ENCODE measurements around the gene METTL8. TPM values are rescaled to one million over a fixed set of nuclear protein-coding genes. Genes with fewer than 3 reads are reported as not detected.
"Not testable (repeated sequence)": the region's sequence is repeated elsewhere in the genome, so short reads cannot be mapped to it uniquely, and the experiment has no call there.

METTL8 gene
- polyA plus RNA-seq, 6 donors from 2014 or later: 25.9 to 70.3 (median 54.4) TPM

GRCh38 chr2:171441470-171441869 lies 7.7 kb upstream of the METTL8 start:
- Mint-ChIP-seq H3K4me1 (peaks cover 0 to 8% (median 6%) of the 10 kb centered on the region in 3 donors), H3K9me3 (no peaks in the 10 kb centered on the region), H3K4me3 (peak overlapping the region in 1 of 8 donors; percentile 16), H3K36me3 (peaks cover 20 to 24% of the 10 kb centered on the region in 2 donors), H3K27ac (no peak overlapping the region), H3K27me3 (no peaks in the 10 kb centered on the region)
- no peak for DNase-seq
- no peak for ATAC-seq (ENCODE audit: low read depth in 2 of 2)

DNA sequence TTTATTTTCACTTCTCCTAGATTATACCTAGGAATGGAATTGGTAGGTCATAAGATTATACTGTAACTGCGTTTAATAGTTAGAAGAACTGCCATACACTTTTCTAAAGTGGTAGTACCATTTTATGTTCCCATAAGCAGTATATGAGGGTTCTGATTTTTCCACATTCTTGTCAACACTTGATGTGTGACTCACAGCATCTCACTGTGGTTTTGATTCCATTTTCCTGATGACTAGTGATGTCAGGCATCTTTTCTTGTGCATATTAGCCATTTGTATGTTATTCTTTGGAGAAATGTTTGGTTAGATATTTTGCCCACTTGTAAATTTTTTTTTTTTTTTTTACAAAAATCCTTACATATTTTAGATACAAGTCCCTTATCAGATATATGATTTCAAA lies 2.5 kb upstream of the METTL8 start:
- Mint-ChIP-seq H3K36me3 (peaks cover 14 to 24% of the 10 kb centered on the region in 2 donors), H3K4me3 (peak overlapping the region in 1 of 8 donors; percentile 89), H3K27ac (no peak overlapping the region), H3K9me3 (peaks cover 0 to 2% (median 0%) of the 10 kb centered on the region in 7 donors), H3K27me3 (no peaks in the 10 kb centered on the region), H3K4me1 (peaks cover 22 to 29% (median 22%) of the 10 kb centered on the region in 3 donors)
- no peak for ATAC-seq (ENCODE audit: low read depth in 2 of 2)
- no peak for DNase-seq

DNA sequence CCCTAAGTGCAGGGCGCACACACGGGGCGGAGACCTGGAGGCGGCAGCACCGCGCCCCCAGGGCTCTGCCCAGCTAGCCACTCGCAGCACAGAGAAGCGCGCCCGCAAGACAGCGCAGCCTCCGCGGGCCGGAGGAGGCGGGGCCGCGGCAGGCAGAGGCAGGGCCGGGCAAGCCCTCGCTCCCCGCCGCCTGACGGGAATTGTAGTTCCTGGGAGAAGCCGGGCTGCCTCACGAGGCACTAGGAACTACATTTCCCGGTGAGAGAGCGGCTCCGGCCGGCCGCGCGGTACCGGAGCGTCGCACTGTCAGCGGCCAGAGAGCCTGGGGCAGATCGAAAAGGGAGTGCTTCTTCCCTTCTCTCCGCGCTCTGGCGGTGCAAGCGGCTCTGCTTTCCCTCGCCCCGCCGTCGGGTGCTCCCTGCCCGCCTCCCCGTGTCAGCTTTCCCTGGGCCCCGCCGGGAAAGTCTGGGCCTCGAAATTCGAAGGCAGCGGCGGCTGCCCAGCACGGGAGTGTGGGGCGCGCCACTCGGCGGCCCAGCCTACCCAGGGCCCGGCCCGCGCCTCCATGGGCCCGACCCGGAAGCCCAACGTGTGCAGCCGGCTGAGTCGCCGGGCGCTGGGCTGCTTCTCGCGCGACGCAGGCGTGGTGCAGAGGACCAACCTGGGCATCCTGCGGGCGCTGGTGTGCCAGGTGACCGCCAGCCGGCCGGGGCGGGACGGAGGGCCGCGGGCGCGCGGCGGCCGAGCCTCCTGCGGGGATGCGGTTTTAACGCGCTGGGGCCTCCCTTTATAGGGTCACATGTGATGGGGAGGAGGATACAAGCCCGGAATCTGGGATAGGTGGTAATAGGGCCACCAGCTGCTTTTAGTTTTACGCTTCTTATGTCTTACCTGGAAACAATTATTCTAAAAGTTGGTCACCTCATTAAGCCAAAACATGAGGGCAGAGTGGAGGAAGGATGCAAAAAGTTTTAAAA lies 511 bp upstream of the METTL8 start, which contains the start of gene DCAF17:
Gene DCAF17, plus strand, starts transcription at position 214 of the 977 bp plus-strand sequence. Its CDS starts 352 bp downstream, at position 566.
- Mint-ChIP-seq H3K4me1 (peaks cover 17 to 29% (median 22%) of the 10 kb centered on the region in 3 donors), H3K4me3 (peak within 1 kb of the TSS; percentile 88 to 96 (median 92)), H3K9me3 (peaks cover 0 to 10% (median 6%) of the 10 kb centered on the region in 7 donors), H3K27ac (peak within 1 kb of the TSS; percentile 73 to 96 (median 84)), H3K36me3 (peaks cover 9 to 21% of the 10 kb centered on the region in 2 donors), H3K27me3 (no peaks in the 10 kb centered on the region)
- ATAC-seq (ENCODE audit: low read depth in 2 of 2) (peak; percentile 88), DNase-seq (peak; percentile 93)

GRCh38 chr2:171432969-171433762 lies 624 bp downstream of the METTL8 start:
- H3K27me3 Mint-ChIP-seq: no peaks in the 10 kb centered on the region
- H3K9me3 Mint-ChIP-seq: peaks cover 0 to 13% (median 7%) of the 10 kb centered on the region in 7 donors
- DNase-seq: peak; percentile 25
- H3K27ac Mint-ChIP-seq: peak overlapping the region; percentile 66 to 96 (median 74)
- peaks cover 14 to 23% (median 22%) of the 10 kb centered on the region in 3 donors for H3K4me1 Mint-ChIP-seq
- ATAC-seq (ENCODE audit: low read depth in 2 of 2): peak; percentile 4 to 7
- peak overlapping the region; percentile 88 to 96 (median 92) for H3K4me3 Mint-ChIP-seq
- H3K36me3 Mint-ChIP-seq: peaks cover 6 to 10% of the 10 kb centered on the region in 2 donors

DNA sequence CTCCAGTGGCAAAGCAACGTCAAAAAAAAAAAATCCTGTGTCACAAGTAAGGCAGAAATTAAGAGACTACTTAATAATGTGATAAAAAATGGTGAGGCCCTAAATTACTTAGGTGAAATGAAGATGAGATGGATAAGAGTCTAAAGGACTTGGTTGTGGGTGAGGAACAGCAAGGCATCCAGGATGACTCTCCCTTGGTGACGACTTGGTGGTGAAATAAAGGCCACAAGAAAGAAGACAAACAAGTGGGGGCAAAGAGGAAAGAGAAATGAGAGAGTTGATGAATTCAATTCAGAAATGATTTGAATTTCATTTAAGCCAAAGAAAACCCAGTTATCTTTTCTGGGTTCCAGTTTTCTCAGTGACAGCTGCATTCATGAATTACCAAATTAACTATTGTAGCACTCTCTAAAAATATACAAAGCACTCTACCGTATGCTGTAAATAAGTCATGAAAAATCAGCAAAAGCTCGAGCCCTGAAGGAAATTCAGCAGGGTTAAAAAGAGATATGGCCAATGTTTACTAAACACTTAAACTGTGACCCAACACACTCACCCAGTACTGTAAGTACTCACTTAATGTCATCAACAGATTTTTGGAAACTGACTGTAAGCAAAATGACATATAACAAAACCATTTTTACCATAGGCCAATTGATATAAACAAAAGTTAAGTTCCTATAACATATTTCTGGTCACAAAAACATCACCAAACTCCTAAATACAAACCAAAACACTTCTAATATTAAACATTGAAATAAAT lies 1.4 kb downstream of the METTL8 start:
- DNase-seq (no peak), ATAC-seq (ENCODE audit: low read depth in 2 of 2) (no peak)
- H3K27ac Mint-ChIP-seq: peak overlapping the region; percentile 24 to 96 (median 70)
- peaks cover 14 to 23% (median 22%) of the 10 kb centered on the region in 3 donors for H3K4me1 Mint-ChIP-seq
- H3K27me3 Mint-ChIP-seq: no peaks in the 10 kb centered on the region
- H3K36me3 Mint-ChIP-seq: peaks cover 2 to 3% of the 10 kb centered on the region in 2 donors
- peak overlapping the region; percentile 88 to 96 (median 92) for H3K4me3 Mint-ChIP-seq
- peaks cover 0 to 13% (median 7%) of the 10 kb centered on the region in 7 donors for H3K9me3 Mint-ChIP-seq

GRCh38 chr2:171431677-171432167 lies 2.1 kb downstream of the METTL8 start:
- Mint-ChIP-seq H3K27me3 (no peaks in the 10 kb centered on the region), H3K4me3 (peak overlapping the region in 3 of 8 donors; percentile 63 to 89 (median 74)), H3K27ac (peak overlapping the region in 3 of 6 donors; percentile 8 to 87 (median 33)), H3K36me3 (no peaks in the 10 kb centered on the region), H3K9me3 (peaks cover 0 to 15% (median 7%) of the 10 kb centered on the region in 7 donors), H3K4me1 (peaks cover 14 to 23% (median 22%) of the 10 kb centered on the region in 3 donors)
- ATAC-seq (ENCODE audit: low read depth in 2 of 2) (no peak), DNase-seq (no peak)

DNA sequence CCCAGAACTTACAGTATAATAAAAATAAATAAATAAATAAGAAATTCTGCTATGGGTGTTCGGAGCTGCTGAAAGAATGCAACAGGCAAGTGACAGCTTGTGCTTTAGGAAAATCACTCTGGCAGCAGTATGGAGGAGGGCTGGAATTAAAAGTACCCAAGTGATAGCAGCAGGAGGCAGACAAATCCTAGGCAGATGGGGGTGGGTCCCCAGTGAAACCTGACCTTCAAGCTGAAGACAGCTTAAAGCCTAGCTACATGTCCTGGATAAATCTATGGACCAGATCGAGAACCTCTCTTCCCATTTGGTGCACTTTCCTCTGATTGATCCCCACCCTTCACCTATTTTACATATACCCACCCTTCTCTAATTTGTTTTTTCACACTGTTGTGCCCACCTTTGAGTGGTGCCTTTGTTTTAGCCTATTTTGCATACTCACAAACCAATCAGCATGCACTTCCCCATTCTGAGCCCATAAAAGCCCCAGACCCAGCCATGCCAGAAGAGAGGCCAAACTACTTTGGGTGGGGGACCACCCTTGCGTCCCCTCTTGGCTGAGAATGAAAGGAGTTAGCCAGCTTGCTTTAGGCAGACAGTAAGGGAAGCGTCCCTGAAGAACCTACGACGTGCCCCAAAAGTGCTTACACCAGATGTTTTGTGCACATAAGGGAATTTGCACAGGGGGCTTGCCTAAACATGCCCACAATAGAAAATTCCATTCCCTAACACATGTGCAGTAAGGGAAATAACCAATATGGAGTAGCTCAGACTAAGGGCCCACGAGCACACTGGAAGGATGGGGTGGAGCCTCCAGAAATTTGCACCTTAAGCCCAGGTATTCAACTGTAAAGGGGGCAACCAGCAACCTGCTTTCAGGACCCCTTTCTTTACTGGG lies 3.0 kb downstream of the METTL8 start:
- Mint-ChIP-seq H3K27ac (no peak overlapping the region), H3K9me3 (peaks cover under 1 to 17% (median 7%) of the 10 kb centered on the region in 7 donors), H3K4me3 (peak overlapping the region in 2 of 8 donors; percentile 37 to 71), H3K36me3 (no peaks in the 10 kb centered on the region), H3K4me1 (peaks cover 14 to 23% (median 22%) of the 10 kb centered on the region in 3 donors), H3K27me3 (no peaks in the 10 kb centered on the region)
- no peak for ATAC-seq (ENCODE audit: low read depth in 2 of 2)
- DNase-seq: no peak

DNA sequence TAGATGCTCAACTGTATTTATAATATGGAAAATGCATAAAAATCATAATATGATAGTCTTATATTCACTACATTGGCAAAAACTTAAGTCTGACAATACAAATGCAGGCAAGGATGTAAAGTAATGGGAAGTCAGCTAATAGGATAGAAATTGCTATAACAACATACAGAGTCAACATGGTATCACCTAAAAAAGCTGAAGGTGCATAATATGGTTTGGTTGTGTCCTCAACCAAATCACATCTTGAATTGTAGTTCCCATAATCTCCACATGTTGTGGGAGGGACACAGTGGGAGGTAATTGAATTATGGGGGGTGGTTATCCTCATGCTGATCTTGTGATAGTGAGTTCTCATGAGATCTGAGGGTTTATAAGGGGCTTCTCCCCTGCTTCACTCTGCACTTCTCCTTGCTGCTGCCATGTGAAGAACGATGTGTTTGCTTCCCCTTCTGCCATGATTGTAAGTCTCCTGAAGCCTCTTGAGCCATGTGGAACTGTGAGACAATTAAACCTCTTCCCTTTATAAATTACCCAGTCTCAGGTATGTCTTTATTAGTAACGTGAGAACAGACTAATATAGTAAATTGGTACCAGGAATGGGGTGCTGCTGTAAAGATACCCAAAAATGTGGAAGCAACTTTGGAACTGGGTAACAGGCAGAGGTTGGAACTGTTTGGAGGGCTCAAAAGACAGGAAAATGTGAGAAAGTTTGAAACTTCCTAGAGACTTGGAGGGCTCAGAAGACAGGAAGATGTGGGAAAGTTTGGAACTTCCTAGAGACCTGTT lies 10.9 kb downstream of the METTL8 start:
- Mint-ChIP-seq H3K27ac (peak overlapping the region in 4 of 6 donors; percentile 6 to 71 (median 18)), H3K36me3 (peaks cover 8 to 18% of the 10 kb centered on the region in 2 donors), H3K9me3 (peaks cover 7 to 38% (median 31%) of the 10 kb centered on the region in 7 donors), H3K4me1 (peaks cover 10 to 17% (median 15%) of the 10 kb centered on the region in 3 donors)
- not testable (repeated sequence) for ATAC-seq (ENCODE audit: low read depth in 2 of 2); DNase-seq; H3K27me3 Mint-ChIP-seq; H3K4me3 Mint-ChIP-seq

GRCh38 chr2:171420728-171421563 lies 12.8 kb downstream of the METTL8 start:
- no peaks in the 10 kb centered on the region for H3K27me3 Mint-ChIP-seq
- H3K4me3 Mint-ChIP-seq: peak overlapping the region in 6 of 8 donors; percentile 4 to 45 (median 34)
- DNase-seq: peak; percentile 25
- peak overlapping the region in 5 of 6 donors; percentile 4 to 68 (median 57) for H3K27ac Mint-ChIP-seq
- ATAC-seq (ENCODE audit: low read depth in 2 of 2): peak; percentile 68 to 74
- H3K36me3 Mint-ChIP-seq: peaks cover 8 to 18% of the 10 kb centered on the region in 2 donors
- H3K4me1 Mint-ChIP-seq: peaks cover 13 to 20% (median 16%) of the 10 kb centered on the region in 3 donors
- H3K9me3 Mint-ChIP-seq: peaks cover 7 to 36% (median 31%) of the 10 kb centered on the region in 7 donors

DNA sequence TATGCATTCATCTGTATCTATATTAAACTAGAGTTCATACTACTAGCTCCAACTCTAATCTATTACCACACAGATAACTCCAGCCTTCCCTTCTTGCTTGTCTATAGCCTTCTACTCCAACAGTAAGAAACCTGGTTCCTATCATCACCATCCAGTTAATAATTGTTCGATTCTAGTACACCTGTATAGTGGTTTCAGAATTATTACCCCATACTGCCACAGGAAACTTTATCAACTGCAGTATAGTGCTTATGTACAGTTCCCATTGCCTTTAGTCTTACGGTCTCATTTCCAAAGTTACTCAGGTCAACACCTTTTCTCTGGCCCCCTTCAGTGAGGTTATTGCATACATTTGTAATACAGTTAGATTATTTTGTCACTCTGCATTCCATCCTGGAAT lies 14.5 kb downstream of the METTL8 start:
- Mint-ChIP-seq H3K36me3 (peaks cover 0 to 10% of the 10 kb centered on the region in 2 donors), H3K27me3 (no peaks in the 10 kb centered on the region), H3K4me3 (no peak overlapping the region), H3K4me1 (peaks cover 21 to 27% (median 22%) of the 10 kb centered on the region in 3 donors), H3K27ac (no peak overlapping the region), H3K9me3 (peaks cover 6 to 22% (median 18%) of the 10 kb centered on the region in 7 donors)
- ATAC-seq (ENCODE audit: low read depth in 2 of 2): no peak
- DNase-seq: no peak

Measured in naive B cell (primary cell).